Measurements from ENCODE around the gene NMB. TPM values are rescaled to one million over a fixed set of nuclear protein-coding genes. Genes with fewer than 3 reads are reported as not detected.

Gene NMB
- total RNA-seq (2014; rRNA removed) (20.4 and 25.9 TPM in 2 replicates), Bru-seq, nascent RNA (percentile 44 among the genes with signal in this experiment), BruChase-seq, experiment 1, labeled RNA remaining after a 6-hour chase (percentile 45 among the genes with signal in this experiment), BruChase-seq, experiment 2, labeled RNA remaining after a 2-hour chase (percentile 43 among the genes with signal in this experiment)
- long read RNA-seq, partial matches to known transcripts: 1 of 4 reads
- long read RNA-seq, other reads (novel, unspliced or antisense): 1 of 4 reads

- H3K27ac ChIP-seq (ENCODE audit: low read length): peak within 1 kb of the TSS; percentile 44
- POLR2A ChIA-PET (ENCODE audit: unreplicated experiment): no interaction called here
- intact Hi-C loops (cut with micrococcal nuclease): loop anchor here (1.0 kb wide), 1 partner anchor 270 kb away; no protein-coding TSS in a partner anchor
- peak within 1 kb of the TSS; percentile 75 for H3K9ac ChIP-seq (ENCODE audit: low read length)
- TF ChIP-seq CTCF (conservative IDR thresholded peaks at IDR 0.05; ENCODE audit: low read depth, low read length) (peak; percentile 51; the same call in 1 of the 2 replicates), EZH2phosphoT487 (IDR thresholded peaks at IDR 0.05; ENCODE audit: borderline replicate concordance, low read length) (no peak)
- no peaks in the 10 kb centered on the region for H3K9me3 ChIP-seq (ENCODE audit: low read length)
- H3K4me3 ChIP-seq (ENCODE audit: low read length): peak within 1 kb of the TSS; percentile 69
- H2AFZ ChIP-seq (ENCODE audit: low read length): peak within 1 kb of the TSS; percentile 88
- BruUV-seq (replicated peaks): no TSS peak
- CTCF ChIA-PET: interaction anchor here (0.6 to 1.2 kb wide), 4 partner anchors 11 to 270 kb away, joined by 6 to 10 read pairs (median 9); no protein-coding TSS in a partner anchor
- H3K4me1 ChIP-seq (ENCODE audit: insufficient read depth, low read length): peaks cover 21% of the 10 kb centered on the region
- H3K4me2 ChIP-seq (ENCODE audit: low read length): peak within 1 kb of the TSS; percentile 82
- H4K20me1 ChIP-seq (ENCODE audit: low read length): no peaks in the 10 kb centered on the region
- H3K27me3 ChIP-seq (ENCODE audit: low read length): no peaks in the 10 kb centered on the region
- H3K36me3 ChIP-seq (ENCODE audit: low read depth, low read length): no peaks in the 10 kb centered on the region
- DNase-seq (peak; percentile 73), ATAC-seq (peak; percentile 53)
- no peaks in the 10 kb centered on the region for H3K9me2 ChIP-seq (replicated peaks; ENCODE audit: low read length)
- no peaks in the 10 kb centered on the region for H3F3A ChIP-seq (ENCODE audit: low read length, unreplicated experiment)
- H3K79me2 ChIP-seq (ENCODE audit: low read length): peaks cover 8% of the 10 kb centered on the region
Measured at GRCh38 chr15:84658080-84658787, at the start of gene NMB. Gene NMB (minus strand): TSS chr15:84658199. CDS start chr15:84658152, 47 bp downstream.

- no peak for TF ChIP-seq CTCF (conservative IDR thresholded peaks at IDR 0.05; ENCODE audit: low read depth, low read length)
- no peak for TF ChIP-seq EZH2phosphoT487 (IDR thresholded peaks at IDR 0.05; ENCODE audit: borderline replicate concordance, low read length)
- TF ChIP-seq EZH2 (IDR thresholded peaks at IDR 0.05; ENCODE audit: low read length, unreplicated experiment): no peak
- no peaks in the 10 kb centered on the region for H3K9me2 ChIP-seq (replicated peaks; ENCODE audit: low read length)
- no peak overlapping the region for H3K4me3 ChIP-seq (ENCODE audit: low read length)
- peaks cover 99% of the 10 kb centered on the region for H3K79me2 ChIP-seq (ENCODE audit: low read length)
- peaks cover 8% of the 10 kb centered on the region; the same call in 1 of the 2 replicates for H3K36me3 ChIP-seq (ENCODE audit: low read depth, low read length)
- no peaks in the 10 kb centered on the region for H3K4me1 ChIP-seq (ENCODE audit: insufficient read depth, low read length)
- no peak for ATAC-seq
- no peak for DNase-seq
- H3K4me2 ChIP-seq (ENCODE audit: low read length): no peak overlapping the region
- no TSS peak for BruUV-seq (replicated peaks)
- H3K27ac ChIP-seq (ENCODE audit: low read length): no peak overlapping the region
- ChIA-PET CTCF (no interaction called here), POLR2A (ENCODE audit: unreplicated experiment) (no interaction called here)
- intact Hi-C loops (cut with micrococcal nuclease): no loop called here
- no peaks in the 10 kb centered on the region for H3K27me3 ChIP-seq (ENCODE audit: low read length)
- H3K9ac ChIP-seq (ENCODE audit: low read length): no peak overlapping the region
- H4K20me1 ChIP-seq (ENCODE audit: low read length): peaks cover 14% of the 10 kb centered on the region; the same call in 1 of the 2 replicates
- H3K9me3 ChIP-seq (ENCODE audit: low read length): no peaks in the 10 kb centered on the region
- no peaks in the 10 kb centered on the region for H3F3A ChIP-seq (ENCODE audit: low read length, unreplicated experiment)
- no peak overlapping the region for H2AFZ ChIP-seq (ENCODE audit: low read length)
Measured at GRCh38 chr15:84703808-84704207, 45.8 kb upstream of the NMB start.
